Duodenal mucosa (tissue), 2 donors: ENCODE measurements around the gene CDHR2.
A peak's percentile ranks its signal among the peaks of the same experiment; 100 is the strongest.
"Not testable (repeated sequence)": the region's sequence is repeated elsewhere in the genome, so short reads cannot be mapped to it uniquely, and the experiment has no call there.

ENCODE experiments used
- H3K27ac ChIP-seq: one replicate; pipeline ENCODE4 v1.7.0; 2013; ENCODE audit warnings: low read depth, low read length
- H3K27me3 ChIP-seq, 2 donors: one replicate each; pipeline ENCODE4 v1.7.0; 2013; ENCODE audit warnings: low read length in 2 of 2, control low read depth in 1 of 2; ENCODE audit not compliant: insufficient read depth in 2 of 2, control insufficient read depth in 1 of 2
- H3K36me3 ChIP-seq, 2 donors: one replicate each; pipeline ENCODE4 v1.7.0; 2013; ENCODE audit warnings: low read length in 2 of 2, control low read depth in 1 of 2; ENCODE audit not compliant: insufficient read depth in 2 of 2, control insufficient read depth in 1 of 2
- H3K4me1 ChIP-seq, 2 donors: one replicate each; pipeline ENCODE4 v1.7.0; 2013; ENCODE audit warnings: low read length in 2 of 2, control low read depth in 1 of 2; ENCODE audit not compliant: insufficient read depth in 2 of 2, control insufficient read depth in 1 of 2
- H3K4me3 ChIP-seq, 2 donors: one replicate each; pipeline ENCODE4 v1.7.0; 2013; ENCODE audit warnings: low read length in 2 of 2, low read depth in 1 of 2
- H3K9ac ChIP-seq, 2 donors: one replicate each; pipeline ENCODE4 v1.7.0; 2013; ENCODE audit warnings: low read length in 2 of 2, low read depth in 1 of 2
- H3K9me3 ChIP-seq, 2 donors: one replicate each; pipeline ENCODE4 v1.7.0; 2013; ENCODE audit warnings: low read length in 2 of 2, control low read depth in 1 of 2; ENCODE audit not compliant: control insufficient read depth in 1 of 2

The CDHR2 gene

DNA sequence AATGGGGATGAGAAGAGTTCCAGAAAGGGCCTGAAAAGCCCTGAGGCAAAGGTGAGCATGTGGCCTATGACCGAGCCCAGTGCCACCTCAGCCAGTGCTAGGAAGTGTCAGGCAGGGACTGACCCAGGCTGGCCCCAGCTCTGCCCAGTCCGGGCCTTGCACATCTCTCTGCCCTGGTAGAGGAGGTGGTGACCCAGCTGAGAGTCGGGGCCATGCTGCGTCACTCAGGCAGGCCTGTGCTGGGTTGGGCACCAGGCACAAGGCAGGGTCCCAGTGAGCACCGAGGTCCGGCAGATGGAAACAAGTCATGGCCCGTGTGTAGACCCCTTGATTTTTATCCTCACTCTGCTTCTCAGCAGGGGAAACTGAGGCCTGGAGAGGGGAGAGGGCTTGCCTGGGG, 729 bp downstream of the CDHR2 start:
- Histone ChIP-seq H3K27ac (peak overlapping the region; percentile 84), H3K27me3 (no peaks in the 10 kb centered on the region), H3K36me3 (peaks cover 0 to 7% of the 10 kb centered on the region in 2 donors), H3K4me3 (peak overlapping the region; percentile 61 to 62), H3K9me3 (no peaks in the 10 kb centered on the region), H3K4me1 (peaks cover 28 to 63% of the 10 kb centered on the region in 2 donors), H3K9ac (peak overlapping the region; percentile 77 to 86)

DNA sequence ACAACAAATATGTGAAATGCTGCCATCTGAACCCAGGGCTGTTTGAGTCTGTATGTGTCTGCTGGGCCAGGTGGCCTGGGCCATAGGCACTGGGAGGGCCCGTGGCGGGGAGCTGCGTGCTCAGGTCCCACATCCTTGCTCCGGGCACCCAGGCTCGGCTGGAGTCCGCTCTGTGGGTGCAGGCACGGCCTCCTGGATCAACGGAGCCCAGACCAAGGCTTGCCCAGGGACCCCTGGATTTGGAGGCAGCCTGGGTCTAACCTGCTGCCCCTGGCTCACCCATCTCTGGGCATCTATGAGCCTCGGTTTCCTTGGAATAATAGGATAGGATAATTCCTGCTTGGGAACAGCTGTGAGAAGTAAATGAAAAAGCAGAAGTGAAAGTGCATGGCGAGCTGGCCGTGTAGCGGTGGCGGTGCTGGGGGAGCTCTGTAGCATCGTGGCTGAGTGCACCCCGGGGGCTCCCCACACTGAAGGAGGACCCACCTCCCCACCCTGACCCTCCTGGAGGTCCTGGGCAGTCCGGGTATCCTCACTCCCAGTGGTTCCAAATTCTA, 1.2 kb downstream of the CDHR2 start:
- H3K27me3 ChIP-seq: no peaks in the 10 kb centered on the region
- peak overlapping the region; percentile 61 to 62 for H3K4me3 ChIP-seq
- H3K9ac ChIP-seq: peak overlapping the region; percentile 77 to 86
- H3K36me3 ChIP-seq: peaks cover 0 to 7% of the 10 kb centered on the region in 2 donors
- no peaks in the 10 kb centered on the region for H3K9me3 ChIP-seq
- peak overlapping the region; percentile 84 for H3K27ac ChIP-seq
- peaks cover 28 to 59% of the 10 kb centered on the region in 2 donors for H3K4me1 ChIP-seq

DNA sequence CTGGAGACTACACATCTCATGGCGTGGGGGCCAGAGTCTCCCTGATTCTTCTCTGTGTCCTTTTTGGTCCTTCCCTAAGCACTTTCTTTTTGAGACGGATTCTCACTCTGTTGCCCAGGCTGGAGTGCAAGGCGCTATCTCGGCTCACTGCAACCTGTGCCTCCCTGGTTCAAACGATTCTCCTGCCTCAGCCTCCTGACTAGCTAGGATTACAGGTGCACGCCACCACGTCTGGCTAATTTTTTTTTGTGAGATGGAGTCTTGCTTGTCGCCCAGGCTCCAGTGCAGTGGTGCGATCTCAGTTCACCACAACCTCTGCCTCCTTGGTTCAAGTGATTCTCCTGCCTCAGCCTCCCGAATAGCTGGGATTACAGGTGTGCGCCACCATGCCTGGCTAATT, 1.8 kb downstream of the CDHR2 start:
- Histone ChIP-seq H3K9ac (peak overlapping the region; percentile 77 to 86), H3K27ac (peak overlapping the region; percentile 84), H3K4me1 (peaks cover 28 to 54% of the 10 kb centered on the region in 2 donors), H3K4me3 (peak overlapping the region; percentile 61 to 62)
- H3K36me3 ChIP-seq, H3K27me3 ChIP-seq, H3K9me3 ChIP-seq: not testable (repeated sequence)

DNA sequence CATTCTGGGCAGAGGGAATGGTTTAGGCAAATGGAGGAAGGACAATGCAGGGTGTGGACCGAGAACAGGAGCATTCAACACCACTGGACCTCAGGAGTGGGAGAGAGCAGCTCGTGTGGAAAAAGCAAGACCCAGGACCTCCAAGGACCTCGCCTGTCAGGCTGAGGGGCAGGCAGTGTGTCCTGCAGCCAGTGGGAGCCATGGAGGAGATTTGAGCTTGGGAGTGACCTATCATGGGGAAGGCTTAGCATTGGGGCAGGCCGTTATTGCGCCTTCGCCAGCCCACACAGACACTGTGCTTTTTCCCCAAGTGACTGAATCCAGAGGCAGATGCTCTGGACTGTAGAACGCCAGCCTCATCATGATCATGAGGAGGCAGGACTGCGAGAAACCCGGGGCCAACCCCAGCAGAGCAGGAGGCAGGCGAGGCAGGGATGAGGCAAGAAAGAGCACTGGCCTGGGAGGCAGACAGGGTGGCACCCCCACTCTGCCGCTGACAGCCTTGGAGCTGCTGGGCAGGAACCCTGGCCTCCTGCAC, 3.3 kb downstream of the CDHR2 start:
- peak overlapping the region; percentile 39 to 59 for H3K9ac ChIP-seq
- H3K36me3 ChIP-seq: peaks cover 0 to 7% of the 10 kb centered on the region in 2 donors
- peaks cover 23 to 41% of the 10 kb centered on the region in 2 donors for H3K4me1 ChIP-seq
- H3K27ac ChIP-seq: peak overlapping the region; percentile 71
- no peaks in the 10 kb centered on the region for H3K27me3 ChIP-seq
- no peaks in the 10 kb centered on the region for H3K9me3 ChIP-seq
- H3K4me3 ChIP-seq: peak overlapping the region; percentile 40 to 46

DNA sequence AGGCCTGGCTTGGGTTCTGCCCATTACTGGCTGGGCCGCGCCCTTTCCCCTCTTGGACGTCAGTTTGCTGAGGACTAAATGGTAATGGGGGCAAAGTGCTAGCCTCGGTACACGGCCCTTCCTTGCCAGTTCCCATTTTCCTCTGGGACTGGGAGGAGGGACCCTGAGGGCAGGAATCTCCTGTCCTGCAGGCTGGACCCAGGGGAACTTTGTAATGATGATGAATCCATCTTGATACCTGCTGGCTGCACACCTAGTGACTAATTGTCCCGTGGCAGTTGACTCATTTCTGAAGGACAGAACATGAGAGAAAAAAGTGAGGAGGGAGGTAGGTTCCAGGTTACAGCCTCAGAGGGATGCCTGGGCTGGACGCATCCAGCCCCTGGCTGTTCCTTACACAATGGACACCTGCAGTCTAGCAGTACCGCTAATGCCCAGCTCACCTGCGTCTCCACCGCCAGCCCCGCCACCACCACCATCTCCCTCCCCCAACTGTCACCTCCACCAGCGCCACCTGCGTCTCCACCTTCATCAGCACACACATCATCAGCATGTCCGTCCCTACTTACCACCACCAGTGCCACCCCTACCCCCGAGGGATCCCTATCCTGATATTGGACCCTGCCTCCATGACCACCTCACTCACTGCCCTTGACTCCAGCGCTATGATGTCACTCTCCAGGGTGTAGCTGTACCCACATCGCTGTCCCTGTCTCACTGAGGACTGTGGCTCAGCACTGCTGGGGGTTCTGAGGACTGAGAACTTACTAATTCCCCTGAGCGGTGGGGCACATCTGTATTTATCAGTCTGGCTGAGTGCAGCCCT, 4.3 kb downstream of the CDHR2 start:
- no peaks in the 10 kb centered on the region for H3K27me3 ChIP-seq
- H3K9me3 ChIP-seq: no peaks in the 10 kb centered on the region
- peak overlapping the region; percentile 28 for H3K27ac ChIP-seq
- H3K36me3 ChIP-seq: peaks cover 0 to 7% of the 10 kb centered on the region in 2 donors
- peak overlapping the region; percentile 14 to 26 for H3K9ac ChIP-seq
- H3K4me1 ChIP-seq: peaks cover 16 to 34% of the 10 kb centered on the region in 2 donors
- H3K4me3 ChIP-seq: peak overlapping the region in 1 of 2 donors; percentile 46

DNA sequence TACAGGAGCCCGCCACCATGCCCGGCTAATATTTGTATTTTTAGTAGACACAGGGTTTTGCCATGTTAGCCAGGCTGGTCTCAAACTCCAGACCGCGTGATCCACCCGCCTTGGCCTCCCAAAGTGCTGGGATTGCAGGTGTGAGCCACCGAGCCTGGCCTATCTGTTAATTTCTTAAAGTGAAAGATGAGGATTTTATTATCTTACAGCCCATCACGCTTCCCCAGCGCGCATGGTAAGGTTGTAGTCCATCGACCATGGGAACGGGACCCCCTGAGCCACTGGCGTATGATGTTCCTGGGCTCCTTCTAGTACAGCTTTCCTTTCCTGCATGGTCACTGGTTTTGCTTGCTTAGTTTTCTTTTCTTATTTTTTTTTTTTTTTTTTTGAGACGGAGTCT, 8.7 kb downstream of the CDHR2 start:
- Histone ChIP-seq H3K4me3 (no peak overlapping the region), H3K9ac (no peak overlapping the region), H3K9me3 (no peaks in the 10 kb centered on the region), H3K27me3 (no peaks in the 10 kb centered on the region), H3K27ac (no peak overlapping the region), H3K36me3 (peaks cover 0 to 3% of the 10 kb centered on the region in 2 donors), H3K4me1 (peaks cover 9 to 11% of the 10 kb centered on the region in 2 donors)

DNA sequence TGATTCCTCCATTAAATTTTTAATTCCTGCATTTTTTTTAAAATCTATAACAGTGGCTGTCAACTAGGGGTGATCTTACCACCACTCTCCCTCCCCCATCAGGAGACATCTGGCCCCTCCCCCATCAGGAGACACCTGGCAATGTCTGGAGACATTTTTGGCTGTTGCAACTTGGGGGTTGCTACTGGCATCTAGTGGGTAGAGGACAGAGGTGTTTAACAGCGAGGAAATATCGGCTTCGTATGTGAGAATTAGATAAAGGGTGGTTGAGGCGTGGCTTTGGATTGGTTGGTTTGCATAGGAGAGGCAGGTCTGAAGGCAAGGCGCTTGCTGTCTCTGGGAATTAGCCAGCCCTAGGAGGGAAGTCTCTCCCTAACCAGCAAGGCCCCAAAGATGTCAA, 10.5 kb downstream of the CDHR2 start:
- H3K9ac ChIP-seq: no peak overlapping the region
- no peak overlapping the region for H3K27ac ChIP-seq
- H3K4me1 ChIP-seq: no peaks in the 10 kb centered on the region
- no peaks in the 10 kb centered on the region for H3K27me3 ChIP-seq
- H3K9me3 ChIP-seq: no peaks in the 10 kb centered on the region
- peaks cover 0 to under 1% of the 10 kb centered on the region in 2 donors for H3K36me3 ChIP-seq
- no peak overlapping the region for H3K4me3 ChIP-seq

DNA sequence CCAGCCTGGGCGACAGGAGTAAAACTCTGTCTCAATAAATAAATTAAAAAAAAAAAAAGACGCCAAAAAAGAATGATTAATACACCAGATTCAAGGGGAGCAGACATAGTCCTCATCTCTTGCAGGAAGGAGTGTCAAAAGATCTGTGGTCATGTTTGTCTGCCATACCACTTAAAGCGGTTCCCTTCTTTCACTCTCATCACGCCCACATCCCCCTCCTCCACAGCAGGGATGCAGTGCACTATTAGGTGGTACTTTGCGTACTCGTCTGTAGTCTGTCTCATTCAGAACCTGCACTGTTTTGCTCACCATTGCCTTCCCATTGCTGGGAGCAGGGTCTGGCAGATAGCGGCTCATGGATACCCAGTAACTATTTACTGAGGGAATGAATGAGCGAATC, 11.2 kb downstream of the CDHR2 start:
- H3K4me1 ChIP-seq: no peaks in the 10 kb centered on the region
- H3K36me3 ChIP-seq: peaks cover 0 to 2% of the 10 kb centered on the region in 2 donors
- no peak overlapping the region for H3K9ac ChIP-seq
- H3K9me3 ChIP-seq: no peaks in the 10 kb centered on the region
- no peak overlapping the region for H3K4me3 ChIP-seq
- H3K27ac ChIP-seq: no peak overlapping the region
- no peaks in the 10 kb centered on the region for H3K27me3 ChIP-seq

DNA sequence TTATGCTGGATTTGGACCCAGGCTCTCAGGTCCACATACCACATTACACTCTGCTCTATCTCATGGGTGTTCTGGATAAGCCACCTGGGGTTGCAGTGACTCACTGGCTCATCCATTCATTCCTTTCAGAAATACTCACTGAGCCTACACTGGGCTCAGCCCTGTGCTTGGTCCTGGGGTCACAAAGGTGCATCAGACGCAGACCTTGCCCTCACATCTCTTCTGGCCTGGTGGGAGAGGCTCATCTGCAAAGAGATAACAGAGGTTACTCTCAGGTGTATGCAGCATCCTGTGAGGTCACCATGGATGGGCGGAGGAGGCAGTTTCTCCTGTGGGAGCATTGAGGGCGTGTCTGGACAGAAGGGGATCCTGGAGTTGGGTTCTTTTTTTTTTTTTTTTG, 12.1 kb downstream of the CDHR2 start:
- H3K4me3 ChIP-seq: no peak overlapping the region
- H3K27ac ChIP-seq: no peak overlapping the region
- H3K9ac ChIP-seq: no peak overlapping the region
- peaks cover 0 to 2% of the 10 kb centered on the region in 2 donors for H3K36me3 ChIP-seq
- no peaks in the 10 kb centered on the region for H3K9me3 ChIP-seq
- H3K27me3 ChIP-seq: no peaks in the 10 kb centered on the region
- H3K4me1 ChIP-seq: no peaks in the 10 kb centered on the region

DNA sequence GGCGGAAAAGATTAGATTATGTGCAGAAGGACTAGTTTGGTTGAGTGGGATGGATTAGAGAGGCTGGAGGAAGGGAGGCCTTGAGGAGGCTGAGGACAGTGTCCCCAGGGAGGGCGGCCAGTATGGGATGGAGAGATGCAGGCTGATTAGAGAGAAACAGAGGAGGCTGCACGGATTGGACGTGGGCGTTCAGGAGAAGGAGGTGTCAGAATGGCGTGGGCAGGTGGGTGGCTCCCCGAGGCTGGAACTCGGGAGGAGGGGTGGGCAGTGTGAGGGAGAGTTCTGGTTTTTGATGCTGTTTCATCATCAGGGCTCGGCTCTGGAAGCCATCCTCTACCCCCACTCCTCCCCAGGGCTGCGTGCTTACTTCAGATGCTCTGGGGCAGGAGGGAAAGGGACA, 13.0 kb downstream of the CDHR2 start:
- no peak overlapping the region for H3K27ac ChIP-seq
- no peaks in the 10 kb centered on the region for H3K27me3 ChIP-seq
- H3K4me1 ChIP-seq: no peaks in the 10 kb centered on the region
- H3K9ac ChIP-seq: no peak overlapping the region
- H3K9me3 ChIP-seq: no peaks in the 10 kb centered on the region
- H3K36me3 ChIP-seq: peaks cover 0 to 2% of the 10 kb centered on the region in 2 donors
- H3K4me3 ChIP-seq: no peak overlapping the region
